Measurements from ENCODE around the gene PPIL6.

The PPIL6 gene

DNA sequence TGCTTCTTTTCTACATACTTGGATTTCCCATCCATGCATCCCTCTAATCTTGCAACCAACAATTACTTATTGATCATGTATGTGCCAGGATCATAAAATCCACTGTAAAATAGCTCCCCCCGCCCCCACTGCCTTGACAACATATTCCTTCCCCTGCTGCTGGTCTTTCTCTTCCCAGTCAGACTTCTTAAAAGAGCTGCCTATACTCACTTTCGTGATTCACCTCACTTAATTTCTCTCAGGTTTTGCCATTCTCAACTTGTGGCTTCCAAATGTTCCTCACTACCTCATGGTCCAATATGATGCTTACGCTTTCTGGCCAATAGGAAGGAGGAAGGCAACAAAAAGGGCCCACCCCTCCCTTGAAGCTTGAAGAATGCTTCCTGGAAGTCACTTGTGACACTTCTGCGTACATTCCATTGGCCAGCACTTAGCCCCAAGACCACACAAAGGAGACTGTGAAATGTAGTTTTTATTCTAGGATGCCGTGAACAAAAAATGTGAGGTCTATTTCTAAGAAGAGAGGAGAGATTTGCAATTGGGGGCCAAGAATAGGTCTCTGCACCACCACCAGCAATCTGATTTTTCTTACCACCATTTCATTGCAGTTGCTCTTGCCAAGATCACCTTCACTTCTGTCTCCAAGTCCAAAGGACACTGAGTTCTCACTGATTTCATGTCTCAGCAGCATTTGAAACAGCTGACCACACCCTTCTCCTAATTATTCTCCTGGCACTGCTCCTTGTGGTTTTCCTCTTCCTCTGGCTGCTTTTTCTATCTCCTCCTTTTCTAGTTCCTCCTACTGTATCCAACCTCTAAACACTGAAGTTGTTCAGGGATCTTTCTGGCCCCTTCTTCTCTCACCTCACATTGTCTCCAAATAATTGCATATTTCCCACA lies 88.9 kb downstream of the PPIL6 start:
- DNase-seq (ENCODE audit: low read depth): no peak
- TF ChIP-seq, protein P1, sequence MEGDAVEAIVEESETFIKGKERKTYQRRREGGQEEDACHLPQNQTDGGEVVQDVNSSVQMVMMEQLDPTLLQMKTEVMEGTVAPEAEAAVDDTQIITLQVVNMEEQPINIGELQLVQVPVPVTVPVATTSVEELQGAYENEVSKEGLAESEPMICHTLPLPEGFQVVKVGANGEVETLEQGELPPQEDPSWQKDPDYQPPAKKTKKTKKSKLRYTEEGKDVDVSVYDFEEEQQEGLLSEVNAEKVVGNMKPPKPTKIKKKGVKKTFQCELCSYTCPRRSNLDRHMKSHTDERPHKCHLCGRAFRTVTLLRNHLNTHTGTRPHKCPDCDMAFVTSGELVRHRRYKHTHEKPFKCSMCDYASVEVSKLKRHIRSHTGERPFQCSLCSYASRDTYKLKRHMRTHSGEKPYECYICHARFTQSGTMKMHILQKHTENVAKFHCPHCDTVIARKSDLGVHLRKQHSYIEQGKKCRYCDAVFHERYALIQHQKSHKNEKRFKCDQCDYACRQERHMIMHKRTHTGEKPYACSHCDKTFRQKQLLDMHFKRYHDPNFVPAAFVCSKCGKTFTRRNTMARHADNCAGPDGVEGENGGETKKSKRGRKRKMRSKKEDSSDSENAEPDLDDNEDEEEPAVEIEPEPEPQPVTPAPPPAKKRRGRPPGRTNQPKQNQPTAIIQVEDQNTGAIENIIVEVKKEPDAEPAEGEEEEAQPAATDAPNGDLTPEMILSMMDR (IDR thresholded peaks at IDR 0.05; ENCODE audit: low read depth, low read length, missing control alignments): no peak
- H3K4me3 ChIP-seq (ENCODE audit: low read depth, low read length): no peak overlapping the region

DNA sequence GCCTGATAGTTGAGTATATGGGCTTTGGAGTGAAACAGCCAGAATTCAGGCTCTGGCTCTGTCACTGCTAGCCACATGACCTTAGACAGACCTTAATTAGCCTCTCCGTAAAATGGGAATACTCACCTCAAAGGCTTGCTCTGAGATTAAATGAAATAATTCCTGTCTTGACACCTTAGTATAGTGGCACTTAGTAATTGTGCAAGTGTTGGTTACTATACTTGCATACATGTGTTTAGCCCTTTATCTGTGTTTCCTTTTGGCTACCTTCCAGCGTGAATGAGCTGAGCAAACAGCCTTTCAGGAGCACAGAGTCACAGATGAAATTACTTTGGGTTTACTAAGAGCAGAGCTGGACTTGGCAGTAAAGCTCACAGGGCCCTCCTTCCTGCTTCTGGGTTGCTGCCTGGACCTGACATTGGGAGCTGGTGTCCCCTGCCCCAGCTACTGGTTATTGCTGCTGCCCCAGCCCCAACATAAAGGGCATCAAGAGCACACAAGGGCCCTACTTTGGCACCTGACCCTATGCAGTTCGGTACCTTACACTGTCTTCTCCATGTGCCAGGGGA lies 90.9 kb downstream of the PPIL6 start:
- no peak for DNase-seq (ENCODE audit: low read depth)
- TF ChIP-seq, protein P1 (IDR thresholded peaks at IDR 0.05; ENCODE audit: low read depth, low read length, missing control alignments): no peak
- no peak overlapping the region for H3K4me3 ChIP-seq (ENCODE audit: low read depth, low read length)

DNA sequence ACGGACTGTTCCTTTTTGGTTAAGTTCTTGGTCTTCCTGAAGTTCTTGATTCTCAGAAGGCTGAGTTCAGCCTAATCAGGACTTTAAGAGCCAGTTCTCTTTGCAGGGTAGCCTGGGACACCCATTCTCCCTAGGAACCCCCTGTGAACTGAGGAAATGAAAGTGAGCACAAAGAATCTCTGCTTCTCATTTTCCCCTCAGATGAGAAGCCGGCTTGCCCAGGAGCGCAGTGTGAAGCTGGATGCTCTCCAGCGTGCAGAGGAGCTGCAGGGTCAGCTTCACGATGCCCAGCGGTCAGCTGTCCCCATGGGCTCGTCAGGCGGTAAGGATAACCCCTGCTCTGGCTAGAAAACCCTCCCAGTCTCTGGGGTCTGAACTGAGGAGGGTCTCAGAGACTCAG lies 92.2 kb downstream of the PPIL6 start:
- TF ChIP-seq, protein P1 (IDR thresholded peaks at IDR 0.05; ENCODE audit: low read depth, low read length, missing control alignments): no peak
- no peak overlapping the region for H3K4me3 ChIP-seq (ENCODE audit: low read depth, low read length)
- no peak for DNase-seq (ENCODE audit: low read depth)

DNA sequence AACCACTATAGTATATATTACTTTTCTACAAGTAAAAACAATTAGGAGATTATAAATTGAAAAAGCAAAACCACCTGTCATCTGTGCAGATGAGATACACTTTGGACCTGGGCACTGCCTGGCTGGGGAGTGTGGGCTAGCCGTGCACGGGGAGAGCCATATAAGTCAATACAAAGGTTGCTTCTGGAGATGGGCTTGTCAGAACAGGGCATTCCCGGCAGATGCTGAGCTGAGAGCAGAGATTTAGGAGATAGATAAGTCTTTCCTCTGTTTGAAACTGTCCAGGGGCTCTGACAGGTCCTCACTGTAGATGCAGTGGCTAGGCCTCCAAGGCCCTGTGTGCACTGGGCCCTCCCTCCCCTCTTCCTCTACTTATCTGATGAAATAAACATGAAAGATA lies 92.6 kb downstream of the PPIL6 start:
- TF ChIP-seq, protein P1 (IDR thresholded peaks at IDR 0.05; ENCODE audit: low read depth, low read length, missing control alignments): no peak
- no peak overlapping the region for H3K4me3 ChIP-seq (ENCODE audit: low read depth, low read length)
- DNase-seq (ENCODE audit: low read depth): no peak

DNA sequence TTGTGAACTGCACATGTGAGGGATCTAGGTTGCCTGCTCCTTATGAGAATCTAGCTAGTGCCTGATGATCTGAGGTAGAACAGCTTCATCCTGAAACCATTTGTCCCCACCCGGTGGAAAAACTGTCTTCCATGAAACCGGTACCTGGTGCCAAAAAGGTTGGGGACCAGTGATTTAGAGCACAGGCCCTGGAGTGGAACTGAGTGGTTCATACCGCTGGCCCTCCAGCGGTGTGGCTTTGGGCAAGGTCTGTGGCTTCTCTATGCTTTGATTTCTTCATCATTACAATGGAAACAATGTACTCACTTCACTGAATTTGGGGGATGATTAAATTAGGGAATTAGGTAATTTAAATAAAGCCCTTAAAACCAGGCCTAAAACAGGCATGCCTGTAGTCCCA lies 94.4 kb downstream of the PPIL6 start:
- TF ChIP-seq, protein P1 (IDR thresholded peaks at IDR 0.05; ENCODE audit: low read depth, low read length, missing control alignments): no peak
- H3K4me3 ChIP-seq (ENCODE audit: low read depth, low read length): no peak overlapping the region
- no peak for DNase-seq (ENCODE audit: low read depth)

DNA sequence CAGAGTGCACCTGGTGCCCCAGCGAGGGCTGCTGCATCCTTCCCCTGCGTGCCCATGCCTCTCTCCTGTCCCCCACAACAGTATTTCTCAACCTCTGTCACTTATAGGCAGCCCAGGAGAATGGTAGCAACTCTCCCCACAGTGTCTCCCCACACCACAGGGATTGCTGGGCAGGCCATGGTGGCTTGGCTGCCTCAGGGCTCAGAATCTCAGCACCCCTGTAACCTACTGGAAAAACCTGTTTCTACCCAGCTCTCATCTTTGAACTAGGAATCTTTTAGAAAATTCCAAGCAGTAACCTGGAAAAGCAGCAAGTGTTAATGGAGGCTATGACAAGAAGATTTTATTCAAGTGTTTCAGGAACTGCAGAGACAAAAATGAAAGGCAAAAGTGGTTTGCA lies 96.2 kb downstream of the PPIL6 start:
- no peak for DNase-seq (ENCODE audit: low read depth)
- TF ChIP-seq, protein P1 (IDR thresholded peaks at IDR 0.05; ENCODE audit: low read depth, low read length, missing control alignments): no peak
- H3K4me3 ChIP-seq (ENCODE audit: low read depth, low read length): no peak overlapping the region
